HG03064 (cell line): ENCODE measurements around the gene MAN1A2.
"Not testable (repeated sequence)": the region's sequence is repeated elsewhere in the genome, so short reads cannot be mapped to it uniquely, and the experiment has no call there.

ENCODE experiments used
- ATAC-seq: cut with Tn5 transposase; IDR thresholded peaks from one replicate; pipeline ENCODE4 v1.9.1; 2021; ENCODE audit warnings: low read depth; ENCODE audit not compliant: unreplicated experiment

The MAN1A2 gene

GRCh38 chr1:117396074-117396473, 28.8 kb downstream of the MAN1A2 start:
- ATAC-seq, result no peak

- no peak for ATAC-seq
Measured at GRCh38 chr1:117396636-117397035, 29.4 kb downstream of the MAN1A2 start.

GRCh38 chr1:117398957-117399356, 31.7 kb downstream of the MAN1A2 start:
- ATAC-seq, result no peak

GRCh38 chr1:117401761-117402160, 34.5 kb downstream of the MAN1A2 start:
- no peak for ATAC-seq

- no peak for ATAC-seq
Measured at GRCh38 chr1:117403597-117403996, 36.3 kb downstream of the MAN1A2 start.

GRCh38 chr1:117405042-117405441, 37.8 kb downstream of the MAN1A2 start:
- ATAC-seq, result no peak

GRCh38 chr1:117412472-117412871, 45.2 kb downstream of the MAN1A2 start:
- no peak for ATAC-seq

GRCh38 chr1:117413412-117413811, 46.2 kb downstream of the MAN1A2 start:
- no peak for ATAC-seq

DNA sequence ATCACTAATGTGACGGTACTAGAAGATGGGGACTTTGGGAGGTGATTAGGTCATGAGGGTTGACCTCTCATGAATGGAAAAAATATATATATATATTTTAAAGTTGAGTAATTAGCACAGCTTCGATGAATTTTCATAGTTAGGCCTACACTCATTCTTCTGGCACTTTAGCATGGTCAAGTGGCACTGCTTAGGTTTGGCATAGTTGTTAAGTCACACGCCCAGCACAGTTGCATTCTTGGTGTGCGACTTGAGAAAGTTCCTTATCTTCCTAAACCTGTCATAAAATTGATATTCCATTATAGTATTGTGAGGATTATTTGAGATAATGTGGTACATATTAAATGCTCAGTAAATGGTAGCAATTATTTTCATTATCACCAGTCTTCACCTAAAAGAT, 47.7 kb downstream of the MAN1A2 start:
- ATAC-seq, result no peak

DNA sequence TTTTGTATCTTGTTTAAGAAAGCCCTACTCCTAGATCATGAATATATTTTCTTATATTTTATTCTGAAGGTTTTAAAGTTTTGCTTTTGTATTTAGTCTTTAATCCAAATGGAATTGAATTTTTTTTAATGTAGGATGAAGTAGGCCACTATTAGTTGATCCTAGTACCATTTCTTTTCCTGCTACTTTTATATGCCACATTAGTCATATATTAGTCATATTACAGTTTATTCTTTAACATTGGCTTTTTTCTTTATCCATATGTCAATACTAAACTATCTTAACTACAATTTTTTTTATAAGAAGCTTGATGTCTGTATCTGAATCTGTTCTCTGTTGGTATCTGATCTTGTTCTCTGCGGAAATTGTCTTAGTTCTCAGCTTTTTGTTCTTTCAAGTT, 48.8 kb downstream of the MAN1A2 start:
- no peak for ATAC-seq

DNA sequence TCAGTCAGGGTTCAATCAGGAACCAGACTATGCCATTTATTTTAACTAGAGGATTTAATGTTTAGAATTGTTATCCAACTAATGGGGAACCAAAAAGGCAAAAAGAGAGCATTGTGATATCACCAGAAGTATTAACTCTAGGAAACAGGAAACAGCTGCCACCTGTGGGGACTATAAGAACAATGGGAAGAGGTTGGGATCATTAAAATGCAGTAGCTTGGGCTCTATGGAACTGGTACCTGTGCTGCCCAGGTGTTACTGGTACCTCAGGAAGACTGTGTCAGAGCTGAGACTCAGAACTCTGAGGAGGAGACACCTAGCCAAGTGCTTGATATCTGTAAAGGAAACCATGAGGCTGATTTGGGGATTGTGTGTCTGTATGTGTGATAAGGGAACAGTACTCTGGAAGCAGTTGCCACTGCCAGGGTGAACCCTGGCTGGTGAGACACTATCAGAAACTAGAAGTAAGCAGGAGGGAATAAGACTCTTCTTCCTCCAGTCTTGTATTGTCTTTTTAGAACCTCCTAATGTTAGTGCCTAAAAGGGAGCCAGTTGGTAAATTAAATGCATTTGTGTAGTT, 49.4 kb downstream of the MAN1A2 start:
- no peak for ATAC-seq

DNA sequence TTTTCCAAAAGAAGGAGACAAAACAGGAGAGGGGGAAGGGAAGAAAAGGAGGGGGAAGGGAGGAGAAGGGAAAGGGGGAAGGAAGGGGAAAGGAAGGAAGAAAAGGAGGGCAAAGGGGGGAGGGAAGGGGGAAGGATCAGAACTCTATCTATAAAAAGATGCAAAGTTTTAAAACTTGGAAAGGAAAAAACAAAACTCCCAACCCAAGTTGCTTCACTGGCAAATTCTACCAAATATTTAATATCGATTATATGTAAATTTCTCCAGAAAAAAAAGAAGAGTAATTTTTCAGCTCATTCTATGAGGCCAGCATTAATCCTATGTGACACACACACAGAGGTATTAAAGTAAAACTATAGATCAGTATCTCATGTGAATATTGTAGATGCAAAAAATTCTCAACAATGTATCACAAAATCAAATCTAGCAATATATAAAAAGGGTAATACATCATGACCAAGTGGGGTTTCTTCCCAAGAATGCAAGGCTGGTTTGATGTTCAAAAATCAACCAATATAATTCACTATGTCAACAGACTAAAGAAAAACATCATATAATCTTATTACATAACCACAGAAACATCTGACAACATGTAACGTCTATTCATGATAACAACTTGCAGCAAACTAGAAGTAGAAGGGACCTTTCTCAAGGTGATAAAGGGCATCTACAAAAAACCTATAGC, 57.9 kb downstream of the MAN1A2 start:
- ATAC-seq, result no peak

GRCh38 chr1:117427297-117427696, 60.0 kb downstream of the MAN1A2 start:
- no peak for ATAC-seq

GRCh38 chr1:117433943-117434342, 66.7 kb downstream of the MAN1A2 start:
- no peak for ATAC-seq

GRCh38 chr1:117436513-117436912, 69.3 kb downstream of the MAN1A2 start:
- no peak for ATAC-seq

GRCh38 chr1:117447661-117448060, 80.4 kb downstream of the MAN1A2 start:
- no peak for ATAC-seq

GRCh38 chr1:117452216-117452615, 85.0 kb downstream of the MAN1A2 start:
- ATAC-seq, result no peak

GRCh38 chr1:117453958-117454357, 86.7 kb downstream of the MAN1A2 start:
- no peak for ATAC-seq

- not testable (repeated sequence) for ATAC-seq
Measured at GRCh38 chr1:117458410-117458809, 91.2 kb downstream of the MAN1A2 start.

GRCh38 chr1:117466761-117467160, 99.5 kb downstream of the MAN1A2 start:
- ATAC-seq, result no peak

DNA sequence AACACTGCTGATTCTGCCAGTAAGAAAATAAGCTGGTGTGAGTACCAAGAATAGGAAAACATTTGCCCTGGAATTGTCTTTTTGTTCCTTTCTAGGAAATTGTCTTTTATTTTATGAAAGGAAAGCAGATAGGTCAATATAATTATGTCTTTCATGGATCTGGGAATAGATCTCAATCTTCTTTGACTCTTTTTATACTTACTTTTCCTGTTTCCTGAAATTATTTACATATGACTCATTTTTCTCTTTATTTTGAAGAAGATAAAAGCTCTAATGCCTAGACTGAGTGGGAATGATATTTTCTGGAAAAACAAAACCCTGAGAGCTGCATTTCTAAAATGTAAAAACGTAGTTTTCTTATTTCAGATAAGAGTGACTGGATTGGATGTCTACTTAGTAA, 100.1 kb downstream of the MAN1A2 start:
- no peak for ATAC-seq

DNA sequence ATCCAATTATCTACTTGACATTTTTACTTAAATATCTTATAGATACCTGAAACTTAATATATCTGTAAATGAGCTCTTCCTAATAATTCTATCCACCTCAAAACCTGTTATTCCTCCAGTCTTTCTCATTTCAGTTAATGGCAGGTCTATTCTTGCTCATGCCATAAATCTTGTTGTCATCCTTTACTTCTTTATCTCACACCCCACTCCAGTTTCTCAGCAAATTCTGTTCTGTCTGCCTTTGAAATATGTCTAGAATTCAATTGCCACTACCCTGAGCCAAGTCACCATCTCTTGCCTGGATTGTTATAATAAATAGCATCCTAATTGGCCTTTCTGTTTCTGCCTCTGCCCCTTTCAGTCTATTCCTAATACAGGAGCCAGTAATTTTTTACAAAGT, 105.8 kb downstream of the MAN1A2 start:
- no peak for ATAC-seq

DNA sequence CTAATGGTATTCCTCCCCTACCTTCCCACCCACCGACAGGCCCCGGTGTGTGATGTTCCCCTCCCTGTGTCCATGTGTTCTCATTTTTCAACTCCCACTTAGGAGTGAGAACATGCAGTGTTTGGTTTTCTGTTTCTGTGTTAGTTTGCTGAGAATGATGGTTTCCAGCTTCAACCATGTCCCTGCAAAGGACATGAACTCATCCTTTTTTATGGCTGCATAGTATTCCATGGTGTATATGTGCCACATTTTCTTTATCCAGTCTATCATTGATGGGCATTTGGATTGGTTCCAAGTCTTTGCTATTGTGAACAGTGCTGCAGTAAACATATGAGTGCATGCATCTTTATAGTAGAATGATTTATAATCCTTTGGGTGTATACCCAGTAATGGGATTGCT, 108.2 kb downstream of the MAN1A2 start:
- not testable (repeated sequence) for ATAC-seq
